ENCODE measurements around the gene NIPSNAP3A.

DNA sequence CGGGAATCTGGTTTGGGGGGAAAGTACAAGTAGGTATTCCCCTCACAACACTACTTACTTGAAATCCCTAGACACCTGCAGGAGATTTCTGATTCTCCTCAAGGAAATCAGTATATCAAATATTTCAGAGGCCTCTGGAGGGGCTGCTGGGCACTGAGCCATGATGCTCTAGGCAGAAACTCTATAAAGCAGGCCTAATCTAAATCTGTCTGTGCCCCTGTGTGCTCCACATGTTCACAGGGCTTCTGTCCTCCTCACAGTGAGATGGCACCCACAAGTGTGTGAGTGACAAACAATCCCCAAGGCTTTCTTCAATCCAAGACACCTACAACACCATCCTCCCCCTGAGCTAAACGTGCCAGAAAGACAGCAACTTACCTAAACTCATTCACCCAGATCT, 55.4 kb downstream of the NIPSNAP3A start:
- TF ChIP-seq CTCF (IDR thresholded peaks at IDR 0.05) (no peak), POLR2A (IDR thresholded peaks at IDR 0.05) (no peak)
